C4-2B (cell line): ENCODE measurements around the gene SMC3.

Source experiments
- CTCF ChIP-seq: fragments of 450-650 bp; conservative IDR thresholded peaks from 2 replicates; pipeline ENCODE4 v1.5.1; 2017; ENCODE audit warnings: mild to moderate bottlenecking
- ZFX ChIP-seq: fragments of 450-650 bp; IDR thresholded peaks from 2 replicates; pipeline ENCODE4 v1.6.1; 2017

GRCh38 chr10:110600487-110601101 is 33.1 kb downstream of the SMC3 start:
- TF ChIP-seq CTCF (peak; percentile 78), ZFX (no peak)
